Parathyroid adenoma (tissue), 2 donors: ENCODE data around the gene ZFR.

Experiments
- H2AFZ ChIP-seq: fragments of 300-600 bp; sonication (generic); one replicate; pipeline ENCODE4 v1.7.0; 2017; ENCODE audit warnings: antibody characterized with exemption, mild to moderate bottlenecking
- H3K27ac ChIP-seq: fragments of 300-600 bp; sonication (generic); one replicate; pipeline ENCODE4 v1.7.0; 2017
- H3K27me3 ChIP-seq: fragments of 300-600 bp; sonication (generic); one replicate; pipeline ENCODE4 v1.7.0; 2017; ENCODE audit warnings: low read length; ENCODE audit not compliant: control insufficient read depth, insufficient read depth
- H3K36me3 ChIP-seq: fragments of 300-600 bp; sonication (generic); one replicate; pipeline ENCODE4 v1.7.0; 2017; ENCODE audit warnings: low read length; ENCODE audit not compliant: control insufficient read depth, insufficient read depth
- H3K4me1 ChIP-seq: fragments of 300-600 bp; sonication (generic); one replicate; pipeline ENCODE4 v1.7.0; 2017; ENCODE audit warnings: control low read depth
- H3K4me2 ChIP-seq: fragments of 300-600 bp; sonication (generic); one replicate; pipeline ENCODE4 v1.7.0; 2017; ENCODE audit warnings: low read length
- H3K4me3 ChIP-seq: fragments of 300-600 bp; sonication (generic); one replicate; pipeline ENCODE4 v1.7.0; 2017; ENCODE audit warnings: low read depth, low read length
- H3K79me2 ChIP-seq: fragments of 300-600 bp; sonication (generic); one replicate; pipeline ENCODE4 v1.7.0; 2017; ENCODE audit warnings: control low read depth
- H3K9ac ChIP-seq: fragments of 300-600 bp; sonication (generic); one replicate; pipeline ENCODE4 v1.7.0; 2017; ENCODE audit warnings: mild to moderate bottlenecking
- H3K9me3 ChIP-seq: fragments of 300-600 bp; sonication (generic); one replicate; pipeline ENCODE4 v1.7.0; 2017; ENCODE audit warnings: low read length; ENCODE audit not compliant: control insufficient read depth
- CTCF ChIP-seq: fragments of 300-600 bp; sonication (generic); IDR thresholded peaks from one replicate; pipeline ENCODE4 v1.7.0; 2017; ENCODE audit warnings: antibody characterized with exemption, mild to moderate bottlenecking
- donor health status: primary hyperparathyroidism.

Gene ZFR

GRCh38 chr5:32474209-32474854, 29.8 kb upstream of the ZFR start:
- Histone ChIP-seq H3K79me2 (no peaks in the 10 kb centered on the region), H3K9ac (no peak overlapping the region), H3K27me3 (no peaks in the 10 kb centered on the region), H3K4me2 (no peak overlapping the region), H3K27ac (no peak overlapping the region), H3K36me3 (no peaks in the 10 kb centered on the region), H3K9me3 (no peaks in the 10 kb centered on the region), H3K4me1 (no peaks in the 10 kb centered on the region), H3K4me3 (no peak overlapping the region), H2AFZ (peak overlapping the region; percentile 58)
- no peak for TF ChIP-seq CTCF

DNA sequence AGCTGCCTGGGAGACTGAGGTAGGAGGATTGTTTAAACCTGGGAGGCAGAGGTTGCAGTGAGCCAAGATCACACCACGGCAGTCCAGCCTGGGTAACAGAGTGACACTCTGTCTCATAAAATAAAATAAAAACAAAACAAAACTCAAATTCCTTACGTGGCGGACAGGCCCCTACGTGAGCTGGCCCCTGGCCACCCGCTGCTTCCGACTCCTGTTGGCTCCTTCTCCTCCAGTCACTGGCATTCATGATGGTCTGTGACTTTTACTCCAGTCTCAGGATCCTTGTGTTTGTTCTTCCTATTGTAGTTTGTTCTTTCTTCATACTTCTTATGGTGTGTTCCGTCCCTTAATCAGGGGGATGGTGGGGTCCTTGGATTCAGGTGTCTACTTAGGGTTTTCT, 28.5 kb upstream of the ZFR start:
- H3K9ac ChIP-seq: no peak overlapping the region
- TF ChIP-seq CTCF: no peak

GRCh38 chr5:32471784-32472183, 27.2 kb upstream of the ZFR start:
- no peaks in the 10 kb centered on the region for H3K9me3 ChIP-seq
- no peaks in the 10 kb centered on the region for H3K27me3 ChIP-seq
- no peaks in the 10 kb centered on the region for H3K79me2 ChIP-seq
- TF ChIP-seq CTCF: peak; percentile 6
- no peaks in the 10 kb centered on the region for H3K36me3 ChIP-seq
- no peaks in the 10 kb centered on the region for H3K4me1 ChIP-seq
- H3K4me3 ChIP-seq: no peak overlapping the region
- H3K9ac ChIP-seq: no peak overlapping the region
- H3K4me2 ChIP-seq: no peak overlapping the region
- no peak overlapping the region for H2AFZ ChIP-seq
- H3K27ac ChIP-seq: no peak overlapping the region

More for the DNA sequence above, 28.5 kb upstream of the ZFR start:
- H3K9me3 ChIP-seq: no peaks in the 10 kb centered on the region
- no peak overlapping the region for H3K4me2 ChIP-seq
- no peaks in the 10 kb centered on the region for H3K36me3 ChIP-seq
- H3K79me2 ChIP-seq: no peaks in the 10 kb centered on the region
- no peak overlapping the region for H3K27ac ChIP-seq
- no peak overlapping the region for H2AFZ ChIP-seq
- H3K27me3 ChIP-seq: no peaks in the 10 kb centered on the region
- no peaks in the 10 kb centered on the region for H3K4me1 ChIP-seq
- H3K4me3 ChIP-seq: no peak overlapping the region

DNA sequence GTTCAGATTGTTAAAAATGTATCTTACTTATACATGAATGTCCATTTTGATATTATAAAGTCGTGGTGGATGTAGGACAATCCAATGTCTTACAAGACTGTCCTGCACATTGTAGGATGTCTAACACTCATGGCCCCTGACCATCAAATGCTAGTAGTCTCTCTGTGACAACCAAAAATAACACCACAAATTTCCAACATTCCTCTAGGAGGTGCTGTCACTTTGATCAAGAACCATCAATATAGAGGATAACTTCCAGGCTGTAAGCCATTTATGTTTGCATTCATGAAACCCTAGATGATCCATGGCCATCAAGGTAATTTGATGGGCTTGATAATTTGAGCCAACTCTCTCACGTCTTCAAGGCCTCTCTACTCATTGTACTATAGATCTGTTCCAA, 20.5 kb upstream of the ZFR start:
- no peaks in the 10 kb centered on the region for H3K79me2 ChIP-seq
- H3K4me1 ChIP-seq: no peaks in the 10 kb centered on the region
- H2AFZ ChIP-seq: no peak overlapping the region
- H3K27ac ChIP-seq: no peak overlapping the region
- no peaks in the 10 kb centered on the region for H3K27me3 ChIP-seq
- H3K9me3 ChIP-seq: no peaks in the 10 kb centered on the region
- H3K4me3 ChIP-seq: no peak overlapping the region
- no peaks in the 10 kb centered on the region for H3K36me3 ChIP-seq
- no peak for TF ChIP-seq CTCF
- H3K9ac ChIP-seq: no peak overlapping the region
- H3K4me2 ChIP-seq: no peak overlapping the region

DNA sequence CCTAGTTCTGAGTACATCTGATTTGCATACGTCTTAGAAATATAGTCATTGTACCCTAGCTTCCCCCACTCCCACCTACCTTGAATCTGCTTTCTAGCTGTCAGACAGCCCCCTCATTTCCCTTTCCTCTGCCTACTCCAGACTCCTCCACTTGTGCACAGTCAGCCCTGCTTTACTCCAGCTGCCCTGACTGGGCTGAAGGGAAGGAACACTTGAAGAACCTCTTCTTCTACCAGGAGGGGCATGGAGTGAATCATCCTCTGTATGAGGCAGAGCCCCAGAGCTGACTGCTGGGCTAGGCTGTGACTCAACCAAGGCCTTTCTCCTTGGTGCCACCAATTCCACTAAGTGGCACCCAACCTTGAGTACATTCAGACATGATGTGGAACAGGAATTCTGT, 18.1 kb upstream of the ZFR start:
- H3K27ac ChIP-seq: no peak overlapping the region
- no peak for TF ChIP-seq CTCF
- H3K79me2 ChIP-seq: no peaks in the 10 kb centered on the region
- no peak overlapping the region for H3K9ac ChIP-seq
- H2AFZ ChIP-seq: no peak overlapping the region
- H3K9me3 ChIP-seq: no peaks in the 10 kb centered on the region
- no peaks in the 10 kb centered on the region for H3K27me3 ChIP-seq
- no peak overlapping the region for H3K4me2 ChIP-seq
- no peak overlapping the region for H3K4me3 ChIP-seq
- no peaks in the 10 kb centered on the region for H3K4me1 ChIP-seq
- H3K36me3 ChIP-seq: no peaks in the 10 kb centered on the region
